MM.1S (cell line): ENCODE measurements around the gene CEP350.

Experiments
- EZH2 ChIP-seq: fragments of 300-600 bp; sonication (generic); optimal IDR thresholded peaks from 2 replicates; pipeline ENCODE3; 2017; ENCODE audit warnings: low read depth, mild to moderate bottlenecking, antibody characterized with exemption, low read length, mixed read lengths
- TF ChIP-seq, protein P1 (sequence below): fragments of 300-600 bp; sonication (generic); IDR thresholded peaks from 2 replicates; pipeline ENCODE4 v1.5.1; 2016; ENCODE audit warnings: antibody characterized with exemption, low read length, mixed read lengths

DNA sequence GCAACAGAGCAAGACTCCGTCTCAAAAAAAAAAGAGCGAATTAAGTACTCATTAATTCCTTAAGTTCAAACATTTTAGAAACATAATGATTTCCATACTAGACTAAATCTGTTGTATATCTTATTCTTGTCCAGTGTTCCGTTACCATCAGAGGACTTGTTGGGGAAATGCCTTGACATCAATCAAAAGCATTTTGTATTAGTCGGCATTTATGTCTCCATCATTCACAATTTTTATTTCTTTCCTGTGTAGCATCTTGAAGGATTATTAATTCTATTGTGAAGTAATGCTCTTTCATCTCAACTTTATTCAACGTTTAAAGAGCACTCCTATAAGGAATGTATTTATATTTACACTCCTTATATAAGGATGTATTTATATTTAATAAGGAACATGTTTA, 117.1 kb downstream of the CEP350 start:
- TF ChIP-seq, protein P1, sequence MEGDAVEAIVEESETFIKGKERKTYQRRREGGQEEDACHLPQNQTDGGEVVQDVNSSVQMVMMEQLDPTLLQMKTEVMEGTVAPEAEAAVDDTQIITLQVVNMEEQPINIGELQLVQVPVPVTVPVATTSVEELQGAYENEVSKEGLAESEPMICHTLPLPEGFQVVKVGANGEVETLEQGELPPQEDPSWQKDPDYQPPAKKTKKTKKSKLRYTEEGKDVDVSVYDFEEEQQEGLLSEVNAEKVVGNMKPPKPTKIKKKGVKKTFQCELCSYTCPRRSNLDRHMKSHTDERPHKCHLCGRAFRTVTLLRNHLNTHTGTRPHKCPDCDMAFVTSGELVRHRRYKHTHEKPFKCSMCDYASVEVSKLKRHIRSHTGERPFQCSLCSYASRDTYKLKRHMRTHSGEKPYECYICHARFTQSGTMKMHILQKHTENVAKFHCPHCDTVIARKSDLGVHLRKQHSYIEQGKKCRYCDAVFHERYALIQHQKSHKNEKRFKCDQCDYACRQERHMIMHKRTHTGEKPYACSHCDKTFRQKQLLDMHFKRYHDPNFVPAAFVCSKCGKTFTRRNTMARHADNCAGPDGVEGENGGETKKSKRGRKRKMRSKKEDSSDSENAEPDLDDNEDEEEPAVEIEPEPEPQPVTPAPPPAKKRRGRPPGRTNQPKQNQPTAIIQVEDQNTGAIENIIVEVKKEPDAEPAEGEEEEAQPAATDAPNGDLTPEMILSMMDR, result no peak
- no peak for TF ChIP-seq EZH2
